KMS-11 (cell line): ENCODE data around the gene SHANK2.

Experiments
- H2AFZ ChIP-seq: fragments of 200-600 bp; sonication (generic); 2 replicates; pipeline ENCODE4 v1.6.1; 2016; ENCODE audit warnings: antibody characterized with exemption, mixed run types, low read depth
- H3K27ac ChIP-seq: fragments of 200-600 bp; sonication (generic); 2 replicates; pipeline ENCODE4 v1.6.1; 2016; ENCODE audit warnings: mild to moderate bottlenecking, mixed run types
- H3K27me3 ChIP-seq: fragments of 200-600 bp; sonication (generic); 2 replicates; pipeline ENCODE4 v1.6.1; 2017; ENCODE audit warnings: mild to moderate bottlenecking, low read depth, mixed run types, moderate library complexity; ENCODE audit not compliant: insufficient read depth
- H3K36me3 ChIP-seq: fragments of 200-600 bp; sonication (generic); 2 replicates; pipeline ENCODE4 v1.6.1; 2017; ENCODE audit warnings: mild to moderate bottlenecking, mixed run types; ENCODE audit not compliant: insufficient read depth
- H3K4me1 ChIP-seq: fragments of 200-600 bp; sonication (generic); 2 replicates; pipeline ENCODE4 v1.6.1; 2016; ENCODE audit warnings: mild to moderate bottlenecking, low read depth, mixed run types; ENCODE audit not compliant: poor library complexity, severe bottlenecking
- H3K4me2 ChIP-seq: fragments of 200-600 bp; sonication (generic); 2 replicates; pipeline ENCODE4 v1.7.0; 2016; ENCODE audit warnings: mild to moderate bottlenecking, mixed run types
- H3K4me3 ChIP-seq: fragments of 200-600 bp; sonication (generic); IDR thresholded peaks from 2 replicates; pipeline ENCODE4 v1.6.1; 2017; ENCODE audit warnings: low read depth, low read length, mixed read lengths; ENCODE audit not compliant: insufficient read depth
- H3K79me2 ChIP-seq: fragments of 200-600 bp; sonication (generic); 2 replicates; pipeline ENCODE4 v1.6.1; 2016; ENCODE audit warnings: low read depth, mixed run types; ENCODE audit not compliant: insufficient read depth
- H3K9ac ChIP-seq: fragments of 200-600 bp; sonication (generic); 2 replicates; pipeline ENCODE4 v1.6.1; 2016; ENCODE audit warnings: mild to moderate bottlenecking, mixed run types
- H4K20me1 ChIP-seq: fragments of 200-600 bp; sonication (generic); 2 replicates; pipeline ENCODE4 v1.6.1; 2016; ENCODE audit warnings: mild to moderate bottlenecking, mixed run types; ENCODE audit not compliant: insufficient read depth
- CTCF ChIP-seq: fragments of 200-600 bp; sonication (generic); conservative IDR thresholded peaks from 2 replicates; pipeline ENCODE4 v1.6.1; 2017; ENCODE audit warnings: low read depth, mild to moderate bottlenecking, antibody characterized with exemption, low read length, moderate library complexity, mixed read lengths

The SHANK2 gene

GRCh38 chr11:71252269-71252769 lies at the start of gene SHANK2:
Gene SHANK2 (minus strand): TSS chr11:71252577. CDS start chr11:71147326, 105,251 bp downstream.
- Histone ChIP-seq H2AFZ (no peak within 1 kb of the TSS), H3K27ac (no peak within 1 kb of the TSS), H3K4me1 (no peaks in the 10 kb centered on the region), H3K4me3 (no peak within 1 kb of the TSS), H3K9ac (no peak within 1 kb of the TSS), H4K20me1 (no peaks in the 10 kb centered on the region), H3K27me3 (no peaks in the 10 kb centered on the region; the same call in 1 of the 2 replicates), H3K79me2 (no peaks in the 10 kb centered on the region), H3K36me3 (no peaks in the 10 kb centered on the region), H3K4me2 (no peak within 1 kb of the TSS)
- no peak for TF ChIP-seq CTCF

GRCh38 chr11:71301858-71302533 lies 49.6 kb upstream of the SHANK2 start:
- H3K9ac ChIP-seq, result no peak overlapping the region
- H3K79me2 ChIP-seq, result no peaks in the 10 kb centered on the region
- no peaks in the 10 kb centered on the region for H3K36me3 ChIP-seq
- no peaks in the 10 kb centered on the region for H4K20me1 ChIP-seq
- no peak overlapping the region for H3K27ac ChIP-seq
- no peak overlapping the region for H2AFZ ChIP-seq
- H3K27me3 ChIP-seq, result peaks cover 6% of the 10 kb centered on the region; the same call in 1 of the 2 replicates
- H3K4me1 ChIP-seq, result no peaks in the 10 kb centered on the region
- H3K4me2 ChIP-seq, result no peak overlapping the region
- TF ChIP-seq CTCF, result no peak
- no peak overlapping the region for H3K4me3 ChIP-seq

GRCh38 chr11:71301046-71301857 lies 48.9 kb upstream of the SHANK2 start:
- no peak for TF ChIP-seq CTCF
- Histone ChIP-seq H3K9ac (no peak overlapping the region), H3K27ac (no peak overlapping the region), H4K20me1 (no peaks in the 10 kb centered on the region), H3K79me2 (no peaks in the 10 kb centered on the region), H3K4me3 (no peak overlapping the region), H3K4me2 (no peak overlapping the region), H3K36me3 (no peaks in the 10 kb centered on the region), H3K4me1 (no peaks in the 10 kb centered on the region), H2AFZ (no peak overlapping the region), H3K27me3 (peaks cover 6% of the 10 kb centered on the region; the same call in 1 of the 2 replicates)

- Histone ChIP-seq H3K27ac (no peak overlapping the region), H3K9ac (no peak overlapping the region), H3K4me3 (no peak overlapping the region), H4K20me1 (no peaks in the 10 kb centered on the region), H3K27me3 (peaks cover 6% of the 10 kb centered on the region; the same call in 1 of the 2 replicates), H3K4me1 (no peaks in the 10 kb centered on the region), H2AFZ (no peak overlapping the region), H3K36me3 (no peaks in the 10 kb centered on the region), H3K79me2 (no peaks in the 10 kb centered on the region), H3K4me2 (no peak overlapping the region)
- TF ChIP-seq CTCF, result no peak
Measured at GRCh38 chr11:71300187-71300586, 47.8 kb upstream of the SHANK2 start.
